ENCODE measurements around the gene NPM1.

GRCh38 chr5:171392585-171393159 is 5.0 kb downstream of the NPM1 start:
- TF ChIP-seq CTCF (IDR thresholded peaks at IDR 0.05) = no peak
- no peak for TF ChIP-seq POLR2A (IDR thresholded peaks at IDR 0.05)
